DND-41 (cell line): Measurements from ENCODE around the gene TSSK6.

Source experiments
- EZH2 ChIP-seq: IDR thresholded peaks from 3 replicates; pipeline ENCODE4 v1.6.1; 2012; ENCODE audit warnings: borderline replicate concordance, low read depth, mild to moderate bottlenecking, moderate library complexity, low read length, inconsistent platforms; ENCODE audit not compliant: severe bottlenecking
- TF ChIP-seq, protein P1 (sequence below): IDR thresholded peaks from 2 replicates; pipeline ENCODE4 v1.5.1; 2012; ENCODE audit warnings: borderline replicate concordance, low read length, moderate library complexity, mild to moderate bottlenecking; ENCODE audit not compliant: poor library complexity, severe bottlenecking; ENCODE audit errors: extremely low read depth

DNA sequence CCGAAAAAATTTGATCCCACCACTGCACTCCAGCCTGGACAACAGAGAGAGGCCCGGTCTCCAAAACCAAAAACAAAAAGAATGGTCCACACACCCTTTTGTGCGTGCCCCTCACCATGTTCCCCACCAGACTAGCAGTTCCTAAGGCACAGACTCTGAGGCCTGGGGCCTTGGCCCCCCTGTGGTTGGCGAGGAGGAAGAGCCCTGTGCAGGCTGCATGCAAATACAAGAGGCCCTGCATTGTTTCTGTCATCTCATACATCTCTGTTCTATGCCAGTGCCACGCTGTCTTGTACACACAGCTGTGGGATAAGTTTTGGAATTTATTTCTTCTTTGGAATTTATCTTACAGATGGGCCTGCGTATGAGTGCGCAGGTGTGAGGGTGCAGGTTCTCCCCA is 8.7 kb upstream of the TSSK6 start:
- TF ChIP-seq EZH2, result no peak
- TF ChIP-seq, protein P1, sequence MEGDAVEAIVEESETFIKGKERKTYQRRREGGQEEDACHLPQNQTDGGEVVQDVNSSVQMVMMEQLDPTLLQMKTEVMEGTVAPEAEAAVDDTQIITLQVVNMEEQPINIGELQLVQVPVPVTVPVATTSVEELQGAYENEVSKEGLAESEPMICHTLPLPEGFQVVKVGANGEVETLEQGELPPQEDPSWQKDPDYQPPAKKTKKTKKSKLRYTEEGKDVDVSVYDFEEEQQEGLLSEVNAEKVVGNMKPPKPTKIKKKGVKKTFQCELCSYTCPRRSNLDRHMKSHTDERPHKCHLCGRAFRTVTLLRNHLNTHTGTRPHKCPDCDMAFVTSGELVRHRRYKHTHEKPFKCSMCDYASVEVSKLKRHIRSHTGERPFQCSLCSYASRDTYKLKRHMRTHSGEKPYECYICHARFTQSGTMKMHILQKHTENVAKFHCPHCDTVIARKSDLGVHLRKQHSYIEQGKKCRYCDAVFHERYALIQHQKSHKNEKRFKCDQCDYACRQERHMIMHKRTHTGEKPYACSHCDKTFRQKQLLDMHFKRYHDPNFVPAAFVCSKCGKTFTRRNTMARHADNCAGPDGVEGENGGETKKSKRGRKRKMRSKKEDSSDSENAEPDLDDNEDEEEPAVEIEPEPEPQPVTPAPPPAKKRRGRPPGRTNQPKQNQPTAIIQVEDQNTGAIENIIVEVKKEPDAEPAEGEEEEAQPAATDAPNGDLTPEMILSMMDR, result no peak
